AG10803 (cell line): ENCODE results near the gene EPHB1.
A peak's percentile ranks its signal among the peaks of the same experiment; 100 is the strongest.

Experiments
- DNase-seq: peaks from one replicate; pipeline ENCODE4 v3.0.0; 2010; ENCODE audit warnings: low read depth
- H3K4me3 ChIP-seq: 2 replicates; pipeline ENCODE4 v1.5.1; 2011; ENCODE audit warnings: mild to moderate bottlenecking, low read length, control low read depth
- CTCF ChIP-seq: conservative IDR thresholded peaks from 2 replicates; pipeline ENCODE4 v1.5.1; 2011; ENCODE audit warnings: mild to moderate bottlenecking, low read length, control low read depth, inconsistent platforms

EPHB1 gene

DNA sequence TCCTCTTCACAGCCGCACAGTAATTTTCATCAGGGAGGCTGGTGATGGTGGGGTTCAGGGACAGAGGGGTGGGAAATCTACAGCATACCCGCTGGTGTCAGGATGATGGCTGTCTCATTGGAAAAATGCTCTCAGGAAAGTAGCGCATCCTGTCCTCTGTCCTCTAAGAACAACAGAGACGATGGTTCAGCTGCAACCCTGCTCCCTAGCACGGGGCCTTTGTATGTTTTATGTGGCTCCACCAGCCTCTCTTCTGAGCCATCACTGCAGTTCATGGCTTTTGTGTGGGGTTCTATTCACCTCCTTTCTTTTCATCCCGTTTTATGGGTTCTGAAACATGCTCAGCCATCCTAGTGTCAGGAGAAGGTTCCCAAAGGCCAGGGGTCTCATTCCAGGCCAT, 68.9 kb downstream of the EPHB1 start:
- H3K4me3 ChIP-seq: no peak overlapping the region
- no peak for DNase-seq
- TF ChIP-seq CTCF: no peak

GRCh38 chr3:134864636-134865035, 69.6 kb downstream of the EPHB1 start:
- no peak for TF ChIP-seq CTCF
- peak; percentile 55 for DNase-seq
- no peak overlapping the region for H3K4me3 ChIP-seq

- DNase-seq: no peak
- H3K4me3 ChIP-seq: no peak overlapping the region
- TF ChIP-seq CTCF: no peak
Measured at GRCh38 chr3:134867277-134867676, 72.2 kb downstream of the EPHB1 start.

GRCh38 chr3:134869153-134869726, 74.2 kb downstream of the EPHB1 start:
- DNase-seq: no peak
- no peak for TF ChIP-seq CTCF
- no peak overlapping the region for H3K4me3 ChIP-seq

DNA sequence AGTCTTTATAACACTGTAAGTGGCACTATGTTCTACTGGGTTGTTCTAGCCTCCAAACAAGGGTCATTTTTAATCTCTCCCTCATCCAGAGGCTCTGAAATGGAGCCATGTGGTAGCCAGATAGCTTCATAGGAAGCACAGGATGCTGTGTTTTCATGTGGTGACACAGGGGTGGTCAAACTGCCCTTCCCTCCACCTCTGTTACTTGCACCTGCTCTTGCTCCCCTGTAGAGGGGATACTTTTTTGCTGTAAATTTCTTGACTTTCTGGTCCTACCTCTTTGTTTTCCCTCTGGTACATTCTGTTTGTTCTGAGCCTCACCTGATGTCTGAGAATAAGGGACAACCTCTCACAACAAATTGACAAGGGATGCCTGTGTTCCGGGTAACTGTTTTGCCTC, 76.8 kb downstream of the EPHB1 start:
- TF ChIP-seq CTCF: no peak
- no peak overlapping the region for H3K4me3 ChIP-seq
- DNase-seq: no peak

GRCh38 chr3:134872440-134873388, 77.7 kb downstream of the EPHB1 start:
- no peak overlapping the region for H3K4me3 ChIP-seq
- DNase-seq: no peak
- no peak for TF ChIP-seq CTCF

- no peak for DNase-seq
- H3K4me3 ChIP-seq: no peak overlapping the region
- no peak for TF ChIP-seq CTCF
Measured at GRCh38 chr3:134873789-134874188, 78.7 kb downstream of the EPHB1 start.
